Hepatocyte (in vitro differentiated cells): ENCODE data around the gene BCL2L15. TPM values are rescaled to one million over a fixed set of nuclear protein-coding genes. Genes with fewer than 3 reads are reported as not detected.
A peak's percentile ranks its signal among the peaks of the same experiment; 100 is the strongest.

Source experiments
- DNase-seq: peaks from one replicate; pipeline ENCODE4 v3.0.0-alpha.2; 2016; ENCODE audit warnings: low spot score
- H2AFZ ChIP-seq: fragments of 200-600 bp; sonication (generic); 2 replicates; pipeline ENCODE4 v1.6.0; 2016; ENCODE audit warnings: antibody characterized with exemption, mild to moderate bottlenecking
- H3K27ac ChIP-seq: fragments of 200-600 bp; sonication (generic); 2 replicates; pipeline ENCODE4 v1.5.1; 2016; ENCODE audit warnings: mild to moderate bottlenecking
- H3K27me3 ChIP-seq: fragments of 200-600 bp; sonication (generic); 2 replicates; pipeline ENCODE4 v1.6.1; 2016
- H3K36me3 ChIP-seq: fragments of 200-600 bp; sonication (generic); replicated peaks from 2 replicates; pipeline ENCODE4 v1.5.1; 2016; ENCODE audit warnings: low read depth; ENCODE audit not compliant: insufficient read depth
- H3K4me1 ChIP-seq: fragments of 200-600 bp; sonication (generic); 2 replicates; pipeline ENCODE4 v1.5.1; 2016; ENCODE audit warnings: mild to moderate bottlenecking, moderate library complexity; ENCODE audit not compliant: insufficient read depth
- H3K4me2 ChIP-seq: fragments of 200-600 bp; sonication (generic); 2 replicates; pipeline ENCODE4 v1.6.0; 2016
- H3K4me3 ChIP-seq: fragments of 200-600 bp; sonication (generic); 2 replicates; pipeline ENCODE4 v1.5.1; 2016; ENCODE audit warnings: mild to moderate bottlenecking
- H3K79me2 ChIP-seq: fragments of 200-600 bp; sonication (generic); 2 replicates; pipeline ENCODE4 v1.6.0; 2017; ENCODE audit warnings: mild to moderate bottlenecking
- H3K9me2 ChIP-seq: fragments of 200-600 bp; sonication (generic); replicated peaks from 2 replicates; pipeline ENCODE4 v1.6.0; 2017; ENCODE audit warnings: mild to moderate bottlenecking; ENCODE audit not compliant: insufficient read depth
- H3K9me3 ChIP-seq: fragments of 200-600 bp; sonication (generic); 2 replicates; pipeline ENCODE4 v1.5.1; 2016; ENCODE audit warnings: low read depth, mild to moderate bottlenecking
- H4K20me1 ChIP-seq: fragments of 200-600 bp; sonication (generic); 2 replicates; pipeline ENCODE4 v1.6.0; 2016; ENCODE audit warnings: mild to moderate bottlenecking; ENCODE audit not compliant: insufficient read depth, poor library complexity, severe bottlenecking
- CTCF ChIP-seq: fragments of 200-600 bp; sonication (generic); IDR thresholded peaks from 2 replicates; pipeline ENCODE4 v1.5.1; 2016; ENCODE audit warnings: antibody characterized with exemption, mild to moderate bottlenecking; ENCODE audit not compliant: poor library complexity
- EZH2 ChIP-seq: fragments of 200-600 bp; sonication (generic); IDR thresholded peaks from 2 replicates; pipeline ENCODE4 v1.6.1; 2016; ENCODE audit warnings: antibody characterized with exemption, mild to moderate bottlenecking, borderline replicate concordance
- EZH2phosphoT487 ChIP-seq: fragments of 200-600 bp; sonication (generic); IDR thresholded peaks from one replicate; pipeline ENCODE4 v1.6.1; 2018; ENCODE audit warnings: antibody characterized with exemption, mild to moderate bottlenecking, low read depth, moderate library complexity; ENCODE audit not compliant: unreplicated experiment, severe bottlenecking
- WGBS: methylation state at CpG from one replicate; pipeline ENCODE4 v1.1.6; 2016; ENCODE audit warnings: low lambda C conversion rate; ENCODE audit errors: missing lambda C conversion rate; 5-methylcytosine and 5-hydroxymethylcytosine counted together
- polyA plus RNA-seq: library from polyadenylated mRNA; unstranded; fragments of >200 nt; fragmentation: Nextera tagmentation; extraction: Ambion mirVana; gene quantifications from 2 replicates; pipeline ENCODE4 v1.2.1, GENCODE V29; 2016
- total RNA-seq: library from RNA; depleted of rRNA; stranded (reverse); fragments of >200 nt; gene quantifications from 2 replicates; pipeline ENCODE4 v1.2.3, GENCODE V29; 2014

Gene BCL2L15
- total and polyA plus RNA-seq, 2 experiments from 2014 or later, result 0.66 to 3.0 TPM

GRCh38 chr1:113861641-113862040 lies 25.7 kb downstream of the BCL2L15 start:
- no peaks in the 10 kb centered on the region for H3K9me3 ChIP-seq
- DNase-seq, result no peak
- H3K4me1 ChIP-seq, result no peaks in the 10 kb centered on the region
- H3K9me2 ChIP-seq, result no peaks in the 10 kb centered on the region
- H2AFZ ChIP-seq, result no peak overlapping the region
- no peak overlapping the region for H3K27ac ChIP-seq
- no peaks in the 10 kb centered on the region for H3K27me3 ChIP-seq
- no peaks in the 10 kb centered on the region for H3K79me2 ChIP-seq
- H3K4me2 ChIP-seq, result no peak overlapping the region
- H3K36me3 ChIP-seq, result no peaks in the 10 kb centered on the region
- WGBS, result 94% methylated on average over 5 of the region's 5 CpGs
- TF ChIP-seq CTCF (no peak), EZH2 (no peak), EZH2phosphoT487 (no peak)
- no peaks in the 10 kb centered on the region for H4K20me1 ChIP-seq
- no peak overlapping the region for H3K4me3 ChIP-seq

GRCh38 chr1:113860891-113861290 lies 26.5 kb downstream of the BCL2L15 start:
- Histone ChIP-seq H3K4me3 (no peak overlapping the region), H3K36me3 (no peaks in the 10 kb centered on the region), H4K20me1 (no peaks in the 10 kb centered on the region), H2AFZ (peak overlapping the region; percentile 46), H3K79me2 (no peaks in the 10 kb centered on the region), H3K27me3 (no peaks in the 10 kb centered on the region), H3K27ac (no peak overlapping the region), H3K4me1 (no peaks in the 10 kb centered on the region), H3K9me2 (no peaks in the 10 kb centered on the region), H3K4me2 (no peak overlapping the region), H3K9me3 (no peaks in the 10 kb centered on the region)
- TF ChIP-seq EZH2 (no peak), EZH2phosphoT487 (no peak), CTCF (no peak)
- no peak for DNase-seq
- 82% methylated on average over 3 of the region's 3 CpGs for WGBS

DNA sequence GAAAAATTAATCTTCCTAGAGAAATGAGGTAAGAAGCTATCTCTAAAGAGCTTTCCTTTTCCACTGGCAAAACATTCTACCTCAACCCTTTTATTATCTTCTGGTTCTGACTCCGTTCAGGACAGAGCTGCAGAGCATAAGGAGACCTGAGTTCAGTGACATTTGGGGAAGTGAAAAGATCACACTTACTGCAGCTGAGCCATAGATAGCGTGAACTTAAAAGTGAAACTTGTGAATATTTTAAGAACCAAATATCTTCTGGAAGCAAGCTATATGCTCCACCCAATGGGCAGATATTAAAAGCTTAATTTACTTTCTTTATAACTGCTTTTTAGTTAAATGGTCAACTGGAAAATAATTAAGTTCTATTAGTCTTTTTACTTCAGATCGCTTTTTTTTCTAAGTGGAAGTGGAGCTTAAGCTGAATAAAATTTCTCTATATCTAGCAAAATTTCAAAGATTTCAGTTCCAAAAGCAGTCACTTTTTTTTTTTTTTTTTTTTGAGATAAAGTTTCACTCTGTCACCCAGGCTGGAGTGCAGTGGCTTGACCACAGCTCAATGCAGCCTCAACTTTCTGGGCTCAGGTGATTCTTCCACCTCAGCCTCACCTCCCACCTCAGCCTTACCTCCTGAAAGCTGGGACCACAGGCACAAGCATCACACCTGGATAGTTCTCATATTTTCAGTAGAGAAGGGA lies 27.8 kb downstream of the BCL2L15 start:
- no peak for TF ChIP-seq EZH2phosphoT487
- TF ChIP-seq CTCF, result no peak
- no peak for TF ChIP-seq EZH2
- no peak overlapping the region for H3K4me2 ChIP-seq
- H4K20me1 ChIP-seq, result no peaks in the 10 kb centered on the region
- no peak overlapping the region for H3K4me3 ChIP-seq
- no peaks in the 10 kb centered on the region for H3K36me3 ChIP-seq
- no peak overlapping the region for H3K27ac ChIP-seq
- DNase-seq, result no peak
- no peak overlapping the region for H2AFZ ChIP-seq
- no peaks in the 10 kb centered on the region for H3K4me1 ChIP-seq
- H3K9me2 ChIP-seq, result no peaks in the 10 kb centered on the region
- H3K27me3 ChIP-seq, result no peaks in the 10 kb centered on the region
- no peaks in the 10 kb centered on the region for H3K9me3 ChIP-seq
- H3K79me2 ChIP-seq, result no peaks in the 10 kb centered on the region
- 90% methylated on average over 3 of the region's 3 CpGs for WGBS

DNA sequence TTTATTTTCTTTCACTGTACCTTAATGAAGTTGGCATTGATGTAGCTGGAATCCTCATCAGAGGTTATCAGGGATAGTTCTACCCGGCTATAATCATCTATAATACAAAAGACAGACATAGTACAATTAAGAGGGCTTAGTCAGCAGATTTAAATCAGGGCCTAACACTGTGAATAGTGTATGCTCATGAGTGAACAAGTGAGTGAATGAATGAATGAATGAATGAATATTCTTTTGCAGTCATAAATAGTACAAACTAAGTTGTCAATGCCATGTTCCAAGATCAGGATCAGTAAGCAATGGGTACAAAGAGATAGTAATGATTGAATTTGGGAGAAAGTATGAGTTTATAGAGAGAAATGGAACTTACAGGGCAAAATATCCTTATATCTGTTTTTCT lies 28.4 kb downstream of the BCL2L15 start:
- H3K4me3 ChIP-seq, result no peak overlapping the region
- H3K4me2 ChIP-seq, result no peak overlapping the region
- no peaks in the 10 kb centered on the region for H3K36me3 ChIP-seq
- H3K9me2 ChIP-seq, result no peaks in the 10 kb centered on the region
- H3K9me3 ChIP-seq, result no peaks in the 10 kb centered on the region
- no peak overlapping the region for H3K27ac ChIP-seq
- H3K79me2 ChIP-seq, result no peaks in the 10 kb centered on the region
- 83% methylated on average over 1 of the region's 1 CpG for WGBS
- no peak overlapping the region for H2AFZ ChIP-seq
- H3K27me3 ChIP-seq, result no peaks in the 10 kb centered on the region
- no peak for DNase-seq
- TF ChIP-seq EZH2phosphoT487, result no peak
- no peak for TF ChIP-seq CTCF
- no peak for TF ChIP-seq EZH2
- no peaks in the 10 kb centered on the region for H3K4me1 ChIP-seq
- H4K20me1 ChIP-seq, result no peaks in the 10 kb centered on the region
